ENCODE data around the gene HSPB6.

DNA sequence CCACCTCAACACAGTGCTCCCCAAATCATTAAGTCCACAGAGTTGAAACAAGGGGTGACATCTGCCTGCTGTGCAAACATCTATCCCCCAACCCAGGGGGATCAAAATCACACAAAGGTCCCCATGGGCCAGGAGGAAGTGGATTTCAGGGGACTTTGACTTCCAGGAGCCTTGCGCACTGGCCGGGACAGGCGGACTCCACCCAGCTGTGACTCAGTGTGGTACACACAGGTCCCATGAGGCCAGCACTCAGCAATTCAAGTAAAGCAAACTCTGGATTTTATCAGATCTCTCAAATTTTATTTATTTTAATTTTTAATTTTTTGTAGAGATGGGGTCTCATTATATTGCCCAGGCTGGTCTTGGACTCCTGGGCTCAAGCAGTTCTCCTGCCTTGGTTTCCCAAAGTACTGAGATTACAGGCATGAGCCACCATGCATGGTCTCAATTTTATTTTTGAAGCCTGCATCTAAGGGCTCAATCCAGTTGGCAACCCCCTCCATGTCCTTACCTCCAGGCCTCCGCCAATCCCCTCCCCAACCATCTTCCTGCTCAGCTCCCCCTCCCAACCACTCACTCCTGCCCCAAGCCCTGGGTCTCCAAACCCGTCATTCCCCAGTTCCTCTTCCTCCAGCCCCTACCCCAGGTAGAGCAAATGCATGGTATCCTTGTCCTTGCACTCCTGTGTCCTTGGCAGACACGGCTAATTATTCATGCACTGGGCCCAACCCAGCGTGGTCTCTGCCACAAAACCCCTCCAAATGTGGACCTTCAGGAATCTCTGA is 36.7 kb upstream of the HSPB6 start:
- TF ChIP-seq, protein P1, sequence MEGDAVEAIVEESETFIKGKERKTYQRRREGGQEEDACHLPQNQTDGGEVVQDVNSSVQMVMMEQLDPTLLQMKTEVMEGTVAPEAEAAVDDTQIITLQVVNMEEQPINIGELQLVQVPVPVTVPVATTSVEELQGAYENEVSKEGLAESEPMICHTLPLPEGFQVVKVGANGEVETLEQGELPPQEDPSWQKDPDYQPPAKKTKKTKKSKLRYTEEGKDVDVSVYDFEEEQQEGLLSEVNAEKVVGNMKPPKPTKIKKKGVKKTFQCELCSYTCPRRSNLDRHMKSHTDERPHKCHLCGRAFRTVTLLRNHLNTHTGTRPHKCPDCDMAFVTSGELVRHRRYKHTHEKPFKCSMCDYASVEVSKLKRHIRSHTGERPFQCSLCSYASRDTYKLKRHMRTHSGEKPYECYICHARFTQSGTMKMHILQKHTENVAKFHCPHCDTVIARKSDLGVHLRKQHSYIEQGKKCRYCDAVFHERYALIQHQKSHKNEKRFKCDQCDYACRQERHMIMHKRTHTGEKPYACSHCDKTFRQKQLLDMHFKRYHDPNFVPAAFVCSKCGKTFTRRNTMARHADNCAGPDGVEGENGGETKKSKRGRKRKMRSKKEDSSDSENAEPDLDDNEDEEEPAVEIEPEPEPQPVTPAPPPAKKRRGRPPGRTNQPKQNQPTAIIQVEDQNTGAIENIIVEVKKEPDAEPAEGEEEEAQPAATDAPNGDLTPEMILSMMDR (IDR thresholded peaks at IDR 0.05; ENCODE audit: low read depth, low read length), result no peak
- no peak for TF ChIP-seq EZH2phosphoT487 (IDR thresholded peaks at IDR 0.05; ENCODE audit: low read depth)
